ENCODE measurements around the gene NISCH. TPM values are rescaled to one million over a fixed set of nuclear protein-coding genes. Genes with fewer than 3 reads are reported as not detected.

Gene NISCH
- total RNA-seq, 1 experiment from 2014 or later = 63.4 TPM

DNA sequence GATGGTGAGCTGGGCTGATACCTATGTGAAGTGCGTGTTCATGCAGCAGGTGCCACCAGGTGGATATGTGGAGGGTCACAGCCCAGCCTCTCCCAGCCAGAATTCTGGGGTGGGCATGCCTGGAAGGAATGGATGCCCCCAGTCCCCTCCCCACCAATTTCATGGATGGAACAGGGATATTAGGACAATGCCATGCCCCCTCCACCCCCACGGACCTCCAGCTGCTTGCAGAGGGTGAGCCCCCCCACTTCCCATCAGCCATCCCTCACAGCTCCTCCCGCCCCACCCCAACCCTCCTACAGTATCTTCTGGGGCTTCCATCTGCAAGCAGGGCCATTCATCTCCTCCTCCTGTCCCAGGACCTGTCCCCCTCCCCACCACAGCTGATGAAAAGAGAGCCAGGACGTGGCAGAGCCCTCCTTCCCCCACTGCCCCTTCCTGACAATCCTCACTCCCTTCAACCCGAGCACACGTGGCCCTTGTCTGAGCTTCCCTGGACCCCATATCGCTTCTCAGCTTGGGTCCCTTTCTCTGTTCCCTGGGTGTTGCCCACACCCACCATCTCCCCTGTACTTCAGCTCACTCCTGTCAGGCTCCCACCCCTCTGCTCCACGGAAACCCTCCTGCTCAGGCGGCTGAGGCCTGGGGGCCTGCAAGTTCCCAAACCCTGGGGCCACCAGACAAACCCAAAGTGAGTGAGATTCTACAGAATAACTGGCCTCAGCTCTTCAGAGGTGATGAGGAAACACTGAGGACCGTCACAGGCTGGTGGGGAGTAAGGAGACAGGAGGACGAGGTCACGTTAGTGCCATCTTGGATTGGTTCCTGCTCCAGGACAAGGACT is 7.7 kb upstream of the NISCH start:
- ChIA-PET POLR2A (no interaction called here), CTCF (interaction anchor here (0.7 to 1.6 kb wide), 4 partner anchors 20 to 744 kb away, joined by 3 to 6 read pairs (median 5); no protein-coding TSS in a partner anchor)
- DNase-seq (ENCODE audit: low read depth, low spot score) (no peak), ATAC-seq (no peak)
- in situ Hi-C loops (cut with HindIII; ENCODE audit: low pct_unique_long_range_greater_than_20kb, low sequenced_read_pairs) = no loop called here
- intact Hi-C loops (cut with micrococcal nuclease; ENCODE audit: unreplicated experiment) = loop anchor here (5.0 kb wide), 1 partner anchor 155 kb away; no protein-coding TSS in a partner anchor
- Histone ChIP-seq H3K27ac (ENCODE audit: low read length) (no peak overlapping the region; the same call in 1 of the 2 replicates), H3K9me3 (ENCODE audit: control insufficient read depth, insufficient read depth, low read depth, low read length) (no peaks in the 10 kb centered on the region), H3K4me3 (ENCODE audit: low read depth in 2 of 2, low read length in 2 of 2) (no peak overlapping the region), H3K27me3 (ENCODE audit: control insufficient read depth, insufficient read depth, low read length) (no peaks in the 10 kb centered on the region), H3K4me1 (ENCODE audit: control insufficient read depth, insufficient read depth, low read length) (peaks cover 14% of the 10 kb centered on the region), H3K36me3 (ENCODE audit: control insufficient read depth, insufficient read depth, low read length) (no peaks in the 10 kb centered on the region)
- TF ChIP-seq, protein P1, sequence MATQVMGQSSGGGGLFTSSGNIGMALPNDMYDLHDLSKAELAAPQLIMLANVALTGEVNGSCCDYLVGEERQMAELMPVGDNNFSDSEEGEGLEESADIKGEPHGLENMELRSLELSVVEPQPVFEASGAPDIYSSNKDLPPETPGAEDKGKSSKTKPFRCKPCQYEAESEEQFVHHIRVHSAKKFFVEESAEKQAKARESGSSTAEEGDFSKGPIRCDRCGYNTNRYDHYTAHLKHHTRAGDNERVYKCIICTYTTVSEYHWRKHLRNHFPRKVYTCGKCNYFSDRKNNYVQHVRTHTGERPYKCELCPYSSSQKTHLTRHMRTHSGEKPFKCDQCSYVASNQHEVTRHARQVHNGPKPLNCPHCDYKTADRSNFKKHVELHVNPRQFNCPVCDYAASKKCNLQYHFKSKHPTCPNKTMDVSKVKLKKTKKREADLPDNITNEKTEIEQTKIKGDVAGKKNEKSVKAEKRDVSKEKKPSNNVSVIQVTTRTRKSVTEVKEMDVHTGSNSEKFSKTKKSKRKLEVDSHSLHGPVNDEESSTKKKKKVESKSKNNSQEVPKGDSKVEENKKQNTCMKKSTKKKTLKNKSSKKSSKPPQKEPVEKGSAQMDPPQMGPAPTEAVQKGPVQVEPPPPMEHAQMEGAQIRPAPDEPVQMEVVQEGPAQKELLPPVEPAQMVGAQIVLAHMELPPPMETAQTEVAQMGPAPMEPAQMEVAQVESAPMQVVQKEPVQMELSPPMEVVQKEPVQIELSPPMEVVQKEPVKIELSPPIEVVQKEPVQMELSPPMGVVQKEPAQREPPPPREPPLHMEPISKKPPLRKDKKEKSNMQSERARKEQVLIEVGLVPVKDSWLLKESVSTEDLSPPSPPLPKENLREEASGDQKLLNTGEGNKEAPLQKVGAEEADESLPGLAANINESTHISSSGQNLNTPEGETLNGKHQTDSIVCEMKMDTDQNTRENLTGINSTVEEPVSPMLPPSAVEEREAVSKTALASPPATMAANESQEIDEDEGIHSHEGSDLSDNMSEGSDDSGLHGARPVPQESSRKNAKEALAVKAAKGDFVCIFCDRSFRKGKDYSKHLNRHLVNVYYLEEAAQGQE (IDR thresholded peaks at IDR 0.05; ENCODE audit: insufficient read depth in 1 of 2, low read depth in 2 of 2, low read length in 1 of 2) = no peak
- TF ChIP-seq POLR2AphosphoS5 (IDR thresholded peaks at IDR 0.05; ENCODE audit: low read depth, low read length) (no peak), SIN3A (IDR thresholded peaks at IDR 0.05; ENCODE audit: borderline replicate concordance, insufficient read depth, low read depth, low read length) (no peak), TCF7L2 (IDR thresholded peaks at IDR 0.05; ENCODE audit: low read depth, low read length) (no peak)
- TF ChIP-seq, protein P2, sequence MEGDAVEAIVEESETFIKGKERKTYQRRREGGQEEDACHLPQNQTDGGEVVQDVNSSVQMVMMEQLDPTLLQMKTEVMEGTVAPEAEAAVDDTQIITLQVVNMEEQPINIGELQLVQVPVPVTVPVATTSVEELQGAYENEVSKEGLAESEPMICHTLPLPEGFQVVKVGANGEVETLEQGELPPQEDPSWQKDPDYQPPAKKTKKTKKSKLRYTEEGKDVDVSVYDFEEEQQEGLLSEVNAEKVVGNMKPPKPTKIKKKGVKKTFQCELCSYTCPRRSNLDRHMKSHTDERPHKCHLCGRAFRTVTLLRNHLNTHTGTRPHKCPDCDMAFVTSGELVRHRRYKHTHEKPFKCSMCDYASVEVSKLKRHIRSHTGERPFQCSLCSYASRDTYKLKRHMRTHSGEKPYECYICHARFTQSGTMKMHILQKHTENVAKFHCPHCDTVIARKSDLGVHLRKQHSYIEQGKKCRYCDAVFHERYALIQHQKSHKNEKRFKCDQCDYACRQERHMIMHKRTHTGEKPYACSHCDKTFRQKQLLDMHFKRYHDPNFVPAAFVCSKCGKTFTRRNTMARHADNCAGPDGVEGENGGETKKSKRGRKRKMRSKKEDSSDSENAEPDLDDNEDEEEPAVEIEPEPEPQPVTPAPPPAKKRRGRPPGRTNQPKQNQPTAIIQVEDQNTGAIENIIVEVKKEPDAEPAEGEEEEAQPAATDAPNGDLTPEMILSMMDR (IDR thresholded peaks at IDR 0.05) = no peak
- BruUV-seq (replicated peaks) = no TSS peak

DNA sequence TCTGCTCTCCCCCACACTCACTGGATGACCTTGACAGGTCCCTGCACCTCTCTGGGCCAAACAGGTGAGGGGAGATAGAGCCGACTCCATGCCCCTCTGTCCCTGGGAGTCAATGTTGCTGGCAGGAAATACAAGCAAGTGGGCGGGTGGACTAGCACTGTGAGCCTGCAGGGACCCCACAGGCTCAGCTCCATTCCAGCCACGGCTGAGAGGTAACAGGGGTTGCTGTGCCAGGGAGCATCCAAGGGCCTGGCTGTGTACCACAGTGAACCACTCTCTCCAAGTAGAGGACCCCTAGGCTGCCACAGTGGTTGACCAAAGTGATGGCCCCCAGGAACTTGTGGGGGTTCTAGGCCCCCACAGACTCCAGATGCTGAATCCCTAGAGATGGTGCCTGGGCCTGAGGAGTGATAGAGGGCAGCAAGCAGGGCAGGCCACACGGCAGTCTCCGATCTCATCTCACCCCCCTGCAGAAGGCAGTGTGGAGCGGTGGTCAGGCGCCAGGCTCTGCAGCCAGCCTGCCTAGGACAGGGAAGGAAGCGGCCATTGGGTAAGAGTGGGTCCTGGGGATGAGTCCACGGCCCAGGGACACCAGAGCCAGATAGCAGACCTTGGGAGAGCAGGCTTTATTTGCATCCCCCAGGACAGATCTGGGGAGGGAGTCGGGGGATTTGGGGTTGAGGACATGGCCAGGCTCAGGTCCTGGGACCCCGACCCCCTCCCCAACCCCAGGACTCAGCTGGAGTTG is 4.7 kb upstream of the NISCH start:
- CTCF ChIA-PET = no interaction called here

More for the DNA sequence above, 4.7 kb upstream of the NISCH start:
- H3K36me3 ChIP-seq (ENCODE audit: control insufficient read depth, insufficient read depth, low read length) = peaks cover 2% of the 10 kb centered on the region; the same call in 1 of the 2 replicates
- H3K9me3 ChIP-seq (ENCODE audit: control insufficient read depth, insufficient read depth, low read depth, low read length) = no peaks in the 10 kb centered on the region
- POLR2A ChIA-PET = no interaction called here
- TF ChIP-seq, protein P1 (IDR thresholded peaks at IDR 0.05; ENCODE audit: insufficient read depth in 1 of 2, low read depth in 2 of 2, low read length in 1 of 2) = no peak
- TF ChIP-seq TCF7L2 (IDR thresholded peaks at IDR 0.05; ENCODE audit: low read depth, low read length) = no peak
- intact Hi-C loops (cut with micrococcal nuclease; ENCODE audit: unreplicated experiment) (no loop called here), in situ Hi-C loops (cut with HindIII; ENCODE audit: low pct_unique_long_range_greater_than_20kb, low sequenced_read_pairs) (no loop called here)
- peaks cover 32% of the 10 kb centered on the region for H3K4me1 ChIP-seq (ENCODE audit: control insufficient read depth, insufficient read depth, low read length)
- DNase-seq (ENCODE audit: low read depth, low spot score) (no peak), ATAC-seq (no peak)
- BruUV-seq (replicated peaks) = no TSS peak
- H3K4me3 ChIP-seq (ENCODE audit: low read depth in 2 of 2, low read length in 2 of 2) = no peak overlapping the region
- H3K27me3 ChIP-seq (ENCODE audit: control insufficient read depth, insufficient read depth, low read length) = no peaks in the 10 kb centered on the region
- peak overlapping the region; percentile 63 for H3K27ac ChIP-seq (ENCODE audit: low read length)

Measured in Panc1 (cell line).